Measurements from ENCODE around the gene YIPF2.

DNA sequence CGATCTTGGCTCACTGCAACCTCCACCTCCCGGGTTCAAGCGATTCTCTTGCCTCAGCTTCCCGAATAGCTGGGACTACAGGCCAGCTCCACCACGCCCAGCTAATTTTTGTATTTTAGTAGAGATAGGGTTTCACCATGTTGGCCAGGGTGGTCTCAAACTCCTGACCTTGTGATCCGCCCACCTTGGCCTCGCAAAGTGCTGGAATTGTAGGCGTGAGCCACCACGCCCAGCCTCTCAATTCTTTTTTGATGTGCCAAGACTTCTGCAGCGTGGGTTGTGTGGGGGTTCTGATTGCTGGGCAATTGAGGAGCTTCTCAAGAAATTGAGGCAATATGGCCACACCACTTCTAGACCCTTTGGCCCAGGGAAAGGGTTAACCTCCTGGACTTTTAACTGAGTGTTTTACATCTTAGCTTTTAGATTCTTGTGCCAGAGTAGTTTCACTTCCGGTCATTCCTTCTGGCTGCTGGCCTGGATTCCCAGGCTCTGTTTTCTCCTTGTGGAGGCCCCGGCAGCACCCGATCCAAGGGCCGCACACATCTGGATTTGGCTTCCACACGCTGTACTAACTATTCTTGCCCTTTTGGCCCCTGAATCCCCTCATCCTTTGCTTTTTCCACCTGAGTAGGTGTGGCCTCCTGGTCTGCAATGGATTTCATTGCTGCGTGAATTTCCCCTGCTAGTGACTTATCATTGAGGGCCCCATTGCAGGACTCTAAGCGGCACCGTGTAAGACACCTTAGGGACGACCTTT is 47.1 kb upstream of the YIPF2 start:
- TF ChIP-seq POLR2A (IDR thresholded peaks at IDR 0.05) (no peak), POLR2AphosphoS5 (IDR thresholded peaks at IDR 0.05) (peak in 1 of 3 donors; percentile 11), EP300 (IDR thresholded peaks at IDR 0.05) (no peak)
- TF ChIP-seq, protein P1, sequence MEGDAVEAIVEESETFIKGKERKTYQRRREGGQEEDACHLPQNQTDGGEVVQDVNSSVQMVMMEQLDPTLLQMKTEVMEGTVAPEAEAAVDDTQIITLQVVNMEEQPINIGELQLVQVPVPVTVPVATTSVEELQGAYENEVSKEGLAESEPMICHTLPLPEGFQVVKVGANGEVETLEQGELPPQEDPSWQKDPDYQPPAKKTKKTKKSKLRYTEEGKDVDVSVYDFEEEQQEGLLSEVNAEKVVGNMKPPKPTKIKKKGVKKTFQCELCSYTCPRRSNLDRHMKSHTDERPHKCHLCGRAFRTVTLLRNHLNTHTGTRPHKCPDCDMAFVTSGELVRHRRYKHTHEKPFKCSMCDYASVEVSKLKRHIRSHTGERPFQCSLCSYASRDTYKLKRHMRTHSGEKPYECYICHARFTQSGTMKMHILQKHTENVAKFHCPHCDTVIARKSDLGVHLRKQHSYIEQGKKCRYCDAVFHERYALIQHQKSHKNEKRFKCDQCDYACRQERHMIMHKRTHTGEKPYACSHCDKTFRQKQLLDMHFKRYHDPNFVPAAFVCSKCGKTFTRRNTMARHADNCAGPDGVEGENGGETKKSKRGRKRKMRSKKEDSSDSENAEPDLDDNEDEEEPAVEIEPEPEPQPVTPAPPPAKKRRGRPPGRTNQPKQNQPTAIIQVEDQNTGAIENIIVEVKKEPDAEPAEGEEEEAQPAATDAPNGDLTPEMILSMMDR (IDR thresholded peaks at IDR 0.05) = no peak
